Stomach (tissue), 4 donors: ENCODE measurements around the gene DOK3.

Source experiments
- CTCF ChIP-seq, 7 experiments: fragments of 450-650 bp in 4 of 7; fragments of 200-600 bp in 3 of 7; sonication (generic) in 3 of 7; IDR thresholded peaks; one replicate each; pipeline ENCODE4 v1.5.1; 2016 to 2019; ENCODE audit warnings: antibody characterized with exemption in 7 of 7, control low read depth in 2 of 7, mild to moderate bottlenecking in 1 of 7
- EP300 ChIP-seq: sonication (generic); formaldehyde crosslinking; IDR thresholded peaks from one replicate; pipeline ENCODE4 v1.6.1; 2017; ENCODE audit warnings: antibody characterized with exemption
- POLR2A ChIP-seq, 4 donors: fragments of 450-650 bp; IDR thresholded peaks; one replicate each; pipeline ENCODE4 v1.6.1; 2016; ENCODE audit warnings: antibody characterized with exemption in 4 of 4, control low read depth in 2 of 4, mild to moderate bottlenecking in 1 of 4, moderate library complexity in 1 of 4
- POLR2AphosphoS5 ChIP-seq, 3 donors: sonication (generic); formaldehyde crosslinking; IDR thresholded peaks; one replicate each; pipeline ENCODE4 v1.6.1; 2016; ENCODE audit warnings: antibody characterized with exemption in 3 of 3

DNA sequence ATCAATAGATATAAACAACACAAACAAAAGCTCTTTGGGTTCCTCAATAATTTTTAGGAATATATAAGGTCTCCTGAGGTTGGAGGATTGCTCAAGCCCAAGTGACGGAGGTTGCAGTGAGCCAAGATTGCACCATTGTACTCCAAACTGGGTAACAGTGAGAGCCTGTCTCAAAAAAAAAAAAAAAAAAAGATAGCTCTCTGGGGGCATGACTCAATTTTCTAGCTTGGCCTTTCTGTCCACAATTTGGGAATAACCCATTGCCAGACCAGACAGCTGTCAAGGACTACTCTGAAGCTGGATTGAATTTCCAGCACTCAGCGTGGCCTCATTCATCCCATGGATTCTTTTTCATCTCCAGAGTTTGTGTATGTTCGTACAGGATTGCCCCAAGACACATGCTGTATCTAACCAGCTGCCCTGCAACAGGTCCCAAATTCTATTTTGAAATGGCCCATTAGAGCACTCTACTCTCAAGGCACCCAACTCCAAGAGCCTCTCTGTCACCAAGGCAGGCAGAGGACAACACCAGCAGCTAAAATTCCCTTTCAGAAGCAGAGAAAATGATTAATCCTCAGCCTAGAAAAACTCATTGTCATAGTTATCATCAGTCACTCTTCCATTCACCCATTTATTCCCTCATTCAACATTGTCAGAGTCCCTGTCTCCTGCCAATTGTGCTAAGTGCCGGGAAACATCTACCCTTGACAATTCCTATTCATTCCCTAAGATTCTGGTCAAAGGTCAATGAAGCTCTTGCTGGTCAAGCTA, 36.0 kb upstream of the DOK3 start:
- TF ChIP-seq CTCF (IDR thresholded peaks at IDR 0.05), result no peak
- no peak for TF ChIP-seq EP300
- TF ChIP-seq POLR2AphosphoS5 (IDR thresholded peaks at IDR 0.05), result peak in 1 of 3 donors; percentile 23
- TF ChIP-seq POLR2A (IDR thresholded peaks at IDR 0.05), result no peak
